NCI-H460 (cell line): ENCODE data around the gene ATP10A. TPM values are rescaled to one million over a fixed set of nuclear protein-coding genes. Genes with fewer than 3 reads are reported as not detected.

Source experiments
- DNase-seq: peaks from one replicate; pipeline ENCODE4 v3.0.0-alpha.2; 2016; ENCODE audit warnings: low read depth; ENCODE audit errors: extremely low read depth
- polyA plus RNA-seq: library from polyadenylated mRNA; depleted of rRNA; stranded (reverse); fragments of >200 nt; gene quantifications from 2 replicates; pipeline ENCODE4 v1.2.3, GENCODE V29; 2014; cell fraction: nucleus; rRNA removed
- total RNA-seq: library from RNA; depleted of rRNA; stranded (reverse); fragments of >200 nt; shearing (Covaris generic); gene quantifications from 2 replicates; pipeline ENCODE4 v1.2.3, GENCODE V29; 2014; rRNA removed

The ATP10A gene
- total RNA-seq = 0.03 and 0.07 TPM in 2 replicates
- polyA plus RNA-seq = 0.31 and 0.84 TPM in 2 replicates

GRCh38 chr15:25863111-25863967 is at the start of gene ATP10A:
Gene ATP10A, minus strand, starts transcription at chr15:25863327. Its CDS starts 231 bp downstream, at chr15:25863096.
- DNase-seq = no peak

- DNase-seq = no peak
These were observed 48.9 kb upstream of the ATP10A start for GRCh38 chr15:25912035-25912434.

GRCh38 chr15:25910832-25911231 is 47.7 kb upstream of the ATP10A start:
- no peak for DNase-seq

GRCh38 chr15:25909806-25910205 is 46.7 kb upstream of the ATP10A start:
- no peak for DNase-seq

- DNase-seq = no peak
These were observed 46.2 kb upstream of the ATP10A start for GRCh38 chr15:25909325-25909724.

GRCh38 chr15:25905140-25905539 is 42.0 kb upstream of the ATP10A start:
- no peak for DNase-seq

- no peak for DNase-seq
These were observed 40.0 kb upstream of the ATP10A start for GRCh38 chr15:25903024-25903581.

GRCh38 chr15:25901811-25902605 is 38.9 kb upstream of the ATP10A start:
- no peak for DNase-seq

- no peak for DNase-seq
These were observed 37.8 kb upstream of the ATP10A start for GRCh38 chr15:25900901-25901300.

- no peak for DNase-seq
These were observed 37.3 kb upstream of the ATP10A start for GRCh38 chr15:25900431-25900830.

- DNase-seq = no peak
These were observed 36.7 kb upstream of the ATP10A start for GRCh38 chr15:25899870-25900269.

- no peak for DNase-seq
These were observed 34.5 kb upstream of the ATP10A start for GRCh38 chr15:25897658-25898057.

- no peak for DNase-seq
These were observed 31.3 kb upstream of the ATP10A start for GRCh38 chr15:25894371-25894902.

GRCh38 chr15:25893596-25893995 is 30.5 kb upstream of the ATP10A start:
- DNase-seq = no peak

GRCh38 chr15:25892126-25892525 is 29.0 kb upstream of the ATP10A start:
- no peak for DNase-seq

- no peak for DNase-seq
These were observed 28.0 kb upstream of the ATP10A start for GRCh38 chr15:25891081-25891480.

- no peak for DNase-seq
These were observed 27.4 kb upstream of the ATP10A start for GRCh38 chr15:25890529-25890928.

- no peak for DNase-seq
These were observed 24.7 kb upstream of the ATP10A start for GRCh38 chr15:25887870-25888269.

GRCh38 chr15:25886498-25887140 is 23.5 kb upstream of the ATP10A start:
- no peak for DNase-seq

GRCh38 chr15:25884370-25884769 is 21.2 kb upstream of the ATP10A start:
- no peak for DNase-seq
